SK-N-SH (cell line): Measurements from ENCODE around the gene MMUT. TPM values are rescaled to one million over a fixed set of nuclear protein-coding genes. Genes with fewer than 3 reads are reported as not detected.
A peak's percentile ranks its signal among the peaks of the same experiment; 100 is the strongest.

ENCODE experiments used
- CTCF ChIA-PET: fragments of 300-600, 350-600 bp; formaldehyde crosslinking; extraction: SDS; loops from one replicate; lab custom pipeline; 2021; lab: Yijun Ruan, JAX
- POLR2A ChIA-PET: fragments of 350-600 bp; sonication (Branson Sonifier 250); formaldehyde crosslinking; extraction: SDS; loops from one replicate; lab custom pipeline; 2020; ENCODE audit warnings: antibody characterized with exemption, inconsistent platforms; lab: Yijun Ruan, JAX
- DNase-seq: peaks from one replicate; pipeline ENCODE4 v3.0.0; 2012
- H2AFZ ChIP-seq: fragments of 200-600 bp; sonication (generic); 2 replicates; pipeline ENCODE4 v1.8.1; 2016; ENCODE audit warnings: antibody characterized with exemption, mild to moderate bottlenecking, low read depth
- H3F3A ChIP-seq: fragments of 200-600 bp; sonication (generic); replicated peaks from 2 replicates; pipeline ENCODE3; 2016; ENCODE audit warnings: antibody characterized with exemption, mild to moderate bottlenecking; ENCODE audit not compliant: insufficient read depth
- H3K27ac ChIP-seq, 2 experiments: fragments of 200-500 bp in 1 of 2; fragments of 200-600 bp in 1 of 2; sonication (Bioruptor generic) in 1 of 2; sonication (generic), shearing (Covaris generic) in 1 of 2; 2 replicates each; pipeline versions ENCODE4 v1.5.1 to v1.6.1; 2014 to 2016; ENCODE audit warnings: low read depth in 2 of 2, inconsistent platforms in 1 of 2, low read length in 1 of 2, mild to moderate bottlenecking in 1 of 2, mixed read lengths in 1 of 2
- H3K27me3 ChIP-seq: fragments of 200-600 bp; sonication (generic), shearing (Covaris generic); 2 replicates; pipeline ENCODE4 v1.6.1; 2016; ENCODE audit warnings: mixed run types; ENCODE audit not compliant: insufficient read depth
- H3K36me3 ChIP-seq, 2 experiments: fragments of 200-500 bp in 1 of 2; fragments of 200-600 bp in 1 of 2; sonication (Bioruptor generic) in 1 of 2; sonication (generic) in 1 of 2; replicated peaks in 1 of 2; 2 replicates each; pipeline versions ENCODE3 to v1.5.1; 2014 to 2016; ENCODE audit warnings: low read length in 1 of 2, mild to moderate bottlenecking in 1 of 2; ENCODE audit not compliant: insufficient read depth in 2 of 2, control insufficient read depth in 1 of 2
- H3K4me1 ChIP-seq, 2 experiments: fragments of 200-500 bp in 1 of 2; fragments of 200-600 bp in 1 of 2; sonication (Bioruptor generic) in 1 of 2; sonication (generic), shearing (Covaris generic) in 1 of 2; 2 replicates each; pipeline versions ENCODE4 v1.5.1 to v1.6.1; 2014 to 2016; ENCODE audit warnings: low read depth in 1 of 2, low read length in 1 of 2, mixed run types in 1 of 2; ENCODE audit not compliant: insufficient read depth in 2 of 2, control insufficient read depth in 1 of 2
- H3K4me2 ChIP-seq: fragments of 200-600 bp; sonication (generic), shearing (Covaris generic); 2 replicates; pipeline ENCODE4 v1.6.1; 2017; ENCODE audit warnings: mixed run types
- H3K4me3 ChIP-seq, 2 experiments: fragments of 200-500 bp in 1 of 2; fragments of 200-600 bp in 1 of 2; sonication (Bioruptor generic) in 1 of 2; sonication (generic), shearing (Covaris generic) in 1 of 2; 2 replicates each; pipeline versions ENCODE4 v1.5.1 to v1.8.1; 2014 to 2016; ENCODE audit warnings: low read depth in 2 of 2, inconsistent platforms in 1 of 2, low read length in 1 of 2, mild to moderate bottlenecking in 1 of 2, mixed read lengths in 1 of 2, moderate library complexity in 1 of 2
- H3K79me2 ChIP-seq: fragments of 200-600 bp; sonication (generic); 2 replicates; pipeline ENCODE4 v1.8.1; 2017; ENCODE audit warnings: mild to moderate bottlenecking; ENCODE audit not compliant: insufficient read depth
- H3K9ac ChIP-seq: fragments of 200-600 bp; sonication (generic); 2 replicates; pipeline ENCODE4 v1.6.1; 2017; ENCODE audit warnings: mixed run types
- H3K9me2 ChIP-seq: fragments of 200-600 bp; sonication (generic); 2 replicates; pipeline ENCODE4 v1.6.1; 2017; ENCODE audit warnings: mixed run types
- H3K9me3 ChIP-seq: fragments of 200-600 bp; sonication (generic); 2 replicates; pipeline ENCODE4 v1.6.1; 2017; ENCODE audit warnings: mixed run types, mild to moderate bottlenecking, moderate library complexity
- H4K20me1 ChIP-seq: fragments of 200-600 bp; sonication (generic); 2 replicates; pipeline ENCODE4 v1.6.1; 2017; ENCODE audit warnings: mild to moderate bottlenecking, mixed run types; ENCODE audit not compliant: insufficient read depth
- CHD2 ChIP-seq: fragments of 150-350 bp; IDR thresholded peaks from 2 replicates; pipeline ENCODE4 v1.6.1; 2018; ENCODE audit warnings: low read length; ENCODE audit not compliant: partially characterized antibody
- CTCF ChIP-seq: fragments of 200-600 bp; sonication (generic); IDR thresholded peaks from 2 replicates; pipeline ENCODE4 v1.6.1; 2017; ENCODE audit warnings: antibody characterized with exemption, mild to moderate bottlenecking, moderate library complexity
- ELF1 ChIP-seq: IDR thresholded peaks from 2 replicates; pipeline ENCODE4 v1.4.0; 2012
- FOXJ3 ChIP-seq: sonication (generic); formaldehyde crosslinking; IDR thresholded peaks from 2 replicates; pipeline ENCODE4 v1.5.1; 2020; ENCODE audit warnings: mild to moderate bottlenecking, missing genetic modification reagents
- GABPA ChIP-seq: IDR thresholded peaks from 2 replicates; pipeline ENCODE4 v1.4.0; 2012; ENCODE audit warnings: low read depth, mild to moderate bottlenecking
- MAX ChIP-seq: IDR thresholded peaks from 2 replicates; pipeline ENCODE4 v1.4.0; 2012; ENCODE audit warnings: low read depth
- MXI1 ChIP-seq: IDR thresholded peaks from 2 replicates; pipeline ENCODE4 v1.6.1; 2012; ENCODE audit warnings: mild to moderate bottlenecking, low read depth, low read length, improper control_type of control experiment
- PBX3 ChIP-seq: IDR thresholded peaks from 2 replicates; pipeline ENCODE4; 2012
- POLR2AphosphoS5 ChIP-seq: IDR thresholded peaks from 2 replicates; pipeline ENCODE4 v1.6.1; 2012; ENCODE audit warnings: low read depth, low read length
- RCOR1 ChIP-seq: fragments of 150-350 bp; IDR thresholded peaks from 2 replicates; pipeline ENCODE4 v1.6.1; 2017; ENCODE audit warnings: antibody characterized with exemption, low read length
- REST ChIP-seq: IDR thresholded peaks from 2 replicates; pipeline ENCODE4 v1.6.1; 2012; ENCODE audit warnings: mild to moderate bottlenecking, low read depth, low read length, moderate library complexity
- RFX5 ChIP-seq: IDR thresholded peaks from 2 replicates; pipeline ENCODE4 v1.6.1; 2012; ENCODE audit warnings: mild to moderate bottlenecking, improper control_type of control experiment, low read length
- RXRA ChIP-seq: IDR thresholded peaks from 2 replicates; pipeline ENCODE4 v1.4.0; 2012; ENCODE audit warnings: low read depth, mild to moderate bottlenecking, borderline replicate concordance
- SIN3A ChIP-seq: IDR thresholded peaks from 2 replicates; pipeline ENCODE4 v1.6.1; 2012; ENCODE audit warnings: low read depth, mild to moderate bottlenecking, low read length, moderate library complexity, borderline replicate concordance
- TAF1 ChIP-seq: IDR thresholded peaks from 2 replicates; pipeline ENCODE4 v1.6.1; 2012; ENCODE audit warnings: low read depth, mild to moderate bottlenecking, low read length, moderate library complexity, borderline replicate concordance
- TEAD4 ChIP-seq: IDR thresholded peaks from 2 replicates; pipeline ENCODE4 v1.4.0; 2012; ENCODE audit warnings: mild to moderate bottlenecking, borderline replicate concordance; ENCODE audit not compliant: insufficient read depth
- USF1 ChIP-seq: IDR thresholded peaks from 2 replicates; pipeline ENCODE4 v1.4.0; 2012; ENCODE audit warnings: low read depth, borderline replicate concordance
- USF2 ChIP-seq: fragments of 150-350 bp; IDR thresholded peaks from 2 replicates; pipeline ENCODE4 v1.6.1; 2017; ENCODE audit warnings: antibody characterized with exemption, low read length, low read depth, borderline replicate concordance
- YY1 ChIP-seq: IDR thresholded peaks from 2 replicates; pipeline ENCODE4 v1.4.0; 2012; ENCODE audit warnings: low read depth, mild to moderate bottlenecking
- WGBS: methylation state at CpG from one replicate; pipeline ENCODE4 v1.1.6; 2017; ENCODE audit warnings: low lambda C conversion rate; 5-methylcytosine and 5-hydroxymethylcytosine counted together
- polyA plus RNA-seq, 3 experiments: library from polyadenylated mRNA; depleted of rRNA; stranded (reverse); fragments of >200 nt; gene quantifications; 2 replicates each; pipeline ENCODE4 v1.2.3, GENCODE V29; 2012

Gene MMUT
- 6.7 and 9.6 TPM in 2 replicates for polyA plus RNA-seq (2012; rRNA removed)
- 9.6 and 10.0 TPM in 2 replicates for polyA plus RNA-seq (2012; cell fraction: cytosol; rRNA removed)
- 3.7 and 8.0 TPM in 2 replicates for polyA plus RNA-seq (2012; cell fraction: nucleus; rRNA removed)

- Histone ChIP-seq H3F3A (peaks cover 4% of the 10 kb centered on the region), H3K9me2 (no peaks in the 10 kb centered on the region), H2AFZ (peak within 1 kb of the TSS; percentile 96), H3K27ac (peak within 1 kb of the TSS; percentile 48 to 71), H3K4me3 (peak within 1 kb of the TSS; percentile 94 to 95), H3K27me3 (no peaks in the 10 kb centered on the region), H3K4me2 (peak within 1 kb of the TSS; percentile 94), H3K36me3 (peaks cover 8 to 9% of the 10 kb centered on the region in 2 experiments), H3K79me2 (peaks cover 79% of the 10 kb centered on the region), H3K4me1 (peaks cover 0 to 3% of the 10 kb centered on the region in 2 experiments; a peak in 2 of 4 replicates), H3K9ac (peak within 1 kb of the TSS; percentile 85), H4K20me1 (no peaks in the 10 kb centered on the region), H3K9me3 (no peaks in the 10 kb centered on the region; the same call in 1 of the 2 replicates)
- TF ChIP-seq RCOR1 (no peak), RXRA (no peak), GABPA (peak; percentile 96), TEAD4 (no peak), PBX3 (no peak), USF1 (no peak), SIN3A (peak; percentile 91), CHD2 (peak; percentile 87), POLR2AphosphoS5 (peak; percentile 77), USF2 (no peak), RFX5 (no peak), REST (peak; percentile 41; the same call in 1 of the 2 replicates), ELF1 (peak; percentile 91), MAX (peak; percentile 62), FOXJ3 (CRISPR knock-in tag) (no peak), MXI1 (peak; percentile 91), TAF1 (peak; percentile 85), YY1 (0 out of 2 replicates have a peak, but pooled peaks have one; percentile 11), CTCF (no peak)
- peak; percentile 89 for DNase-seq
- CTCF ChIA-PET, result no interaction called here
- WGBS, result 2% methylated on average over 26 of the region's 37 CpGs
- POLR2A ChIA-PET, result no interaction called here
These were observed at the start of gene MMUT, which contains the start of gene CENPQ for GRCh38 chr6:49462927-49463611. TSS of gene MMUT (minus strand) at chr6:49463253. CDS start at chr6:49459466, 3,787 bp downstream. TSS of gene CENPQ (plus strand) at chr6:49463370. CDS start at chr6:49470177, 6,807 bp downstream.
